GM12891 (cell line): ENCODE data around the gene CCM2.
"Not testable (repeated sequence)": the region's sequence is repeated elsewhere in the genome, so short reads cannot be mapped to it uniquely, and the experiment has no call there.

Source experiments
- DNase-seq: peaks from one replicate; pipeline ENCODE4 v3.0.0; 2011; ENCODE audit warnings: low spot score; ENCODE audit not compliant: insufficient read length
- FAIRE-seq: peaks from 2 replicates; lab custom pipeline; 2011; peaks lifted over from hg19 to GRCh38; lab: Jason Lieb, UNC
- PAX5 ChIP-seq: IDR thresholded peaks from 2 replicates; pipeline ENCODE4 v1.6.1; 2011; ENCODE audit warnings: low read length, moderate library complexity, mild to moderate bottlenecking; ENCODE audit not compliant: insufficient read depth, severe bottlenecking
- POLR2A ChIP-seq: IDR thresholded peaks from 2 replicates; pipeline ENCODE4 v1.6.1; 2011; ENCODE audit warnings: low read depth, low read length, control low read depth
- POLR2AphosphoS5 ChIP-seq: IDR thresholded peaks from 2 replicates; pipeline ENCODE4 v1.6.1; 2011; ENCODE audit warnings: low read depth, low read length, control low read depth
- POU2F2 ChIP-seq: IDR thresholded peaks from 2 replicates; pipeline ENCODE4 v1.6.1; 2011; ENCODE audit warnings: low read depth, mild to moderate bottlenecking, control low read depth, low read length, moderate library complexity
- SPI1 ChIP-seq: IDR thresholded peaks from 2 replicates; pipeline ENCODE4 v1.6.1; 2011; ENCODE audit warnings: low read depth, low read length, control low read depth
- TAF1 ChIP-seq: IDR thresholded peaks from 2 replicates; pipeline ENCODE4 v1.6.1; 2011; ENCODE audit warnings: low read depth, low read length, control low read depth

Gene CCM2

DNA sequence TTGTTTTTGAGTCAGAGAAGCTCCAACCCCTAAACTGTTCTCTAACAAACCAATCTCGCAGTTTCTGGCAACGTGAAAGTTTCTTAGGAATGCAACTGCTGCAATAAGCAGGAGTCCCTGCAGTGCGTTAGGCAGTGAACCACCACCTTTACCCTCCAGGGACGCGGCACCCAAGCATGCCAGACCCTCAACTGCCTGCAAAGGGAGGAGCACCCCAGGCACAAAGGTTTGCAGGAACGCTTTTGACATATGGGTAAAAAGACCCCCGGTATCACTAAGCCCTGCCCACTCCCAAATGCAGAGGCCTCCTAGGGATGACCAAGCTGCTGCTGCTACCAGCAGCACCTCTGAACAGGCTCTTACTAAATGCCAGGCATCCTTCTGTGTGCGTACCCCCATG lies 106.8 kb downstream of the CCM2 start:
- DNase-seq (no peak), FAIRE-seq (no peak)
- no peak for TF ChIP-seq POU2F2

DNA sequence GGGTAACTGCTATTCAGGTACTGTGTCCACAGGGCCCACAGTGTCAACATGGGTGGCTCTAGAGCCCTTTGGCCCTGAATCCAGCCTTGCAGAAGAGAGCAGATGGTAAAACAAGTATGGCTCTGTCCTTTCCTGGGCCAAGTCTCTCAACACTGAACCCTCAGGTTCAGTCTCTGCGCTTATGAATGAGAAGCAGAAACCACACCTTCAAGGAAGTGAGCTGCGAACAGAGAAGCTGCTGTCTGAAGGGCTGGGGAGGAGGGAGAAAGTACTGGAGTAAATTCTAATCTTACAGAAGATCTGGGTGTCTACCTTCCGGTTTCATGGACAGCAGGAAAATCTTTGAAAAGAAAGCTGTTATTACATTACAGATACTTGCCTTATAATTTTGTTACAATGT lies 107.4 kb downstream of the CCM2 start:
- DNase-seq (no peak), FAIRE-seq (no peak)

DNA sequence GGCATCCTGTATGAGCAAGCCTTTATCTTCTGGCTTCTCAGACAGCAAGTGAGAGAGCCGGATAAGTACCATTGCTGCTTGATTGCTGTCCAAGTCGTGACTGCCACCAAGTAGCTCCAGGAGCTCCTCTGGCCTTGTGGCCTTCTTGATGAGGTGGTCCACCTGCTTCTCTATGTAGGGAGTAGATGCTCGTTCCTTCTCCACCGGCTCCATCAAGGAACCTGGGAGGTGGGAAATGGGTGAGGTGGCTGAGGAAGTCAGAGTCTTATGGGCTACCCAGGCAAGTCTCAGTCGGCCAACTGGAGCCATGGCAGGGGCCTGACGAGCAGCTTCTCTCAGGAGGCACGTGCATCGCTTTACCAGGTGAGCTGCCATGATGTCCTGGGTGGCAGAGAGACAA lies 108.9 kb downstream of the CCM2 start:
- FAIRE-seq (no peak), DNase-seq (no peak)
- TF ChIP-seq PAX5 = no peak
- no peak for TF ChIP-seq POU2F2
- 0 out of 2 replicates have a peak, but pooled peaks have one; percentile 42 for TF ChIP-seq POLR2A
- peak; percentile 5; the same call in 1 of the 2 replicates for TF ChIP-seq POLR2AphosphoS5
- TF ChIP-seq SPI1 = no peak
- TF ChIP-seq TAF1 = no peak

More for the DNA sequence above, 107.4 kb downstream of the CCM2 start:
- TF ChIP-seq TAF1 = no peak
- TF ChIP-seq PAX5 = no peak
- TF ChIP-seq SPI1 = no peak

DNA sequence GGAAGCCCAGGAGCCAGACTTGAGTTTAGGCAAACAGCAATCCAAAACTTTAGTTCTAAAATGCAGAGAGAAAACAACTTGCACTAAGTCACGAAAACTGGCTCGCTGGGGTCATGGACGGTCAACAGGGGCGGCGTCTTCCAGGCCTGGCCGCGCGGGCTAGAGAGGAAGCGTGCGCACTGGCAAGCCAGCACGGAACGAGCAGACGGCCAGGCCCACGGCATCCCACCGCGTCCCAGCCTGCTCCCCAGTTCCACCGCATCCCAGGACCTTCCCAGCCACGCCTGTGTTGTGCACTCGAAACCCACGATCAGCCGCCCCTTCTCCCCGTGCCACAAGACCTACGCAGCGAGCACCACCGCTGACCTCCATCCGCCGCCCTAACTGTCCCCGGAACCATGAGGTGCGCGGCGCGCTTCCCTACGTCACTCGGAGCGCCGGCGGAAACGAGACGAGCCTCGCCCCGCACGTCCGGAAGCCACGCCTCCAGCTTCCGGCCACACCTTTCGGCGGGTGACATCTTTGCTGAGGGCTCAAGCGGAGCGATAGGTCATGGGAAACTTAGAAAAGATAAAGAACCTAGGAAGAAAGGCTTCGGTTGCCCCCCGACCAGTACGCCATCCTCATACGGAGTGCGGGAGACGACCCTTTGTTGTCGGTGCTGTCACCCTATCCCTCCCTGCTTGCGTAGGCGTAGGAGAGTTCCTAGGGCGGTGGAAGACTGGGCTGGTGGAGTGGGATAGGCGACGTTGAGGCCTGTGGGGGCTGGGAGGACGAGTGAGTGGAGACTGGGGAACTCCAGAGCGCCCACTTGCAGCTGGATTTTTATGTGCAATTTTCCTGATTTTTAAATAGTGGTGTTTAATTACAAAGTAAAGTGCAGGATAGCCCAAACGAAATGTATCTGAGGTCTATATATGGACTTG lies 111.6 kb downstream of the CCM2 start, which contains the start of gene TBRG4:
TSS of gene TBRG4 (minus strand) at position 400 of the 926 bp plus-strand sequence. CDS start 2,460 bp downstream, outside the sequence.
- TF ChIP-seq TAF1 = peak; percentile 97
- peak; percentile 92 for TF ChIP-seq POU2F2
- peak; percentile 97 for TF ChIP-seq POLR2A
- peak; percentile 97 for TF ChIP-seq POLR2AphosphoS5
- TF ChIP-seq PAX5 = no peak
- TF ChIP-seq SPI1 = 0 out of 2 replicates have a peak, but pooled peaks have one; percentile 7
- DNase-seq (peak; percentile 92), FAIRE-seq (peak; percentile 99)

DNA sequence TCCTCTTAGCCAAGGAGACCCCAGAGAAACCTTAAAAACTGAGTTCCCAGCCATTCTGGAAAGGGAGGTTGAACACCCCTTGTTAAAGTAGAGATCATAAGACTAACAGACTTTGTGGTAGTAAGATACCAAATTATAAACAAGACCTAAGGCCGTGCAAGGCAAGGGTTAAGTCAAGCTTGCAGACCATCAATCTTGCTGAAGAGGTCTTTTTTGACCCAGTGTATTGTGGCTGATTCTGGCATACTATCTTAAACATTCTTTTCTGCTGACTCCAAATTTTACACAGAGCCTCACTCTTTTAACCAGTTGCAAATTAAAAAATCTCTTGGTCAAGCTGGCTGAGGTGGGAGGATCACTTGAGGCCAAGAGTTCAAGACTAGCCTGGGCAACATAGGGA lies 112.6 kb downstream of the CCM2 start:
- no peak for TF ChIP-seq POLR2AphosphoS5
- no peak for TF ChIP-seq SPI1
- no peak for TF ChIP-seq POU2F2
- TF ChIP-seq TAF1 = no peak
- no peak for TF ChIP-seq PAX5
- TF ChIP-seq POLR2A = no peak
- no peak for DNase-seq
- FAIRE-seq = no peak

DNA sequence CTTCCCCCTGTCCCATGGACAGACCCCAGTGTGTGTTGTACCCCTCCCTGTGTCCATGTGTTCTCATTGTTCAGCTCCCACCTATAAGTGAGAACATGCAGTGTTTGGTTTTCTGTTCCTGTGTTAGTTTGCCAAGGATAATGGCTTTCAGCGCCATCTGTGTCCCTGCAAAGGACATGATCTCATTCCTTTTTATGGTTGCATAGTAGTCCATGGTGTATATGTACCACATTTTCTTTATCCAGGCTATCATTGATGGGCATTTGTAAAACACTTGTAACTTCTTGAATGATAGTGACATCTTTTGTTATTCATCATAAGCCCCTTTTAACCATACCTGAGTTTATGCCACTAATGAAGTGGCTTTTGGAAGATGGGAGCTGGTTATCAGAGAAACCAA lies 114.3 kb downstream of the CCM2 start:
- not testable (repeated sequence) for FAIRE-seq, DNase-seq

DNA sequence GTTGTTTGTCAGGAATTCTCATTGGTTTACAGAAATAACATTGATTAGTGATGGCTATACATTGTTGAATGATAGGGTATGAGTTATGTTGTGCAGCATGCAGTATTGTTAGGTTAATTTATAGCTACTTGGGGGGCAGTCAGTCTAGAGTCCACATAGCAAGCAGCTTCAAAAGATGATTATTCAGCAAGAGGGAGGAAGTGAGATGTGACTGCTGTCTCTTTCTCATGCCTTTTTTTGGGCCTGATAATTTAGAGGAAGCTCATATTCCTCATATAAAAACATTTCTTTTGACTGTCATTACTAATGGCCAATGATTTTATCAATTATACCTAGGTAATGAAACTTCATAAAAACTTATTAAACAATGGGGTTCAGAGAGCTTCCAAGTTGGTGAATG lies 114.9 kb downstream of the CCM2 start:
- DNase-seq = no peak
- no peak for FAIRE-seq
- TF ChIP-seq POU2F2 = no peak
- peak; percentile 30; the same call in 1 of the 2 replicates for TF ChIP-seq SPI1

DNA sequence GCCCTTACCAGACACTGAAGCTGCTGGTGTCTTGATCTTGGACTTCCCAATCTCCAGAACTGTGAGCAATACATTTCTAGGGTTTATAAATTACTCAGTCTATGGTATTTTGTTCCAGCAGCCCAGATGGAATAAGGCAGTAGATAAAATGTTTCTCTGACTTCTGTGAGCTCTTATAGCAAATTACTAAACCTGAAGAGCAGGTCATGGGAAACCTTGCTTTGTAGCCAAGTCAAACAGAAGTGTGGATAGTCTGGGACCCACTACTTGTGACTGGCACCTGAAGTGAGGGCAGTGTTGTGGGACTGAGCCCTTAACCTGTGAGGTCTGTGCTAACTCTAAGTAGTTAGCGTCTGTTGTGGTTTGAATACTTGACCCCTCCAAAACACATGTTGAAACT lies 116.0 kb downstream of the CCM2 start:
- DNase-seq (no peak), FAIRE-seq (no peak)
- no peak for TF ChIP-seq PAX5
- TF ChIP-seq POU2F2 = no peak
- no peak for TF ChIP-seq POLR2AphosphoS5
- no peak for TF ChIP-seq SPI1

DNA sequence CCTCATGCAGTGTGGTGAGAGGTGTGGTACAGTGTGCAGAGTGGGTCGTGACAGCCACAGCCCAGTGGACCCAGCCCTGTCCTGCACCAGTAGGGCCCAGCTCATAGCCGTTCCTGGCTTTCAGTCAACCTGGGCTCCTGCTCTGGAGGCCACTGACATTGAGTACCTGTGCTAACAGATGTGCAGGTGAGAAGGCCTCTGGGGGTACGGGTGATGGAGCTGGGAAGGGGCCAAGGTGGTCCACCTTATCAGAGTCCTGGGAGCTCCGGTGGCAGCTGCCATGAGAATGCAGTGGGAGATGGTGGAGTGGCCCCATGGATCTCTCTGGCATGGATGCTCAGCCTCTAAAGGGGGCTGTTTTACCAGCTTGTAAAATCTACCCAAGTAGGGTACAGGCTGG lies 117.6 kb downstream of the CCM2 start:
- FAIRE-seq (no peak), DNase-seq (no peak)
- TF ChIP-seq PAX5 (no peak), TAF1 (no peak), POLR2AphosphoS5 (no peak), POLR2A (no peak), SPI1 (no peak), POU2F2 (no peak)

DNA sequence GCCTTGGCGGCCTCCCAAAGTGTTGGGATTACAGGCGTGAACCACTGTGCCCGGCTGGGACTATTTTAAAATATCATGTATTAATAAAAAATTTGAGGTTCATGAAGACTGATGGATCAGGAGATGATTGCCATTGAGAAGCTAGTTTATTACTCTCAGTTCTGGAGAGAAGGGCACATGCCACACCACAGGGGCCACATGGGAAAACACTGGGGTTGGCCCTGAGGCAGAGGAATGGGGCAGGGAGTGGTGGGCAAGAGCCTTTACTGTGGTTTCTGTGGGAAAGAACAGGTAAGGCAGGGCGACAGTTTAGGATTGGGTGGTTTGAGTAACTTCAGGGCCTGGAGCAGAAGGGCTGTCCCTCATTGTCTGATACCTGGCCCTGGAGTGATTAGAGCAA lies 118.3 kb downstream of the CCM2 start:
- no peak for TF ChIP-seq PAX5
- no peak for TF ChIP-seq TAF1
- no peak for TF ChIP-seq POLR2AphosphoS5
- TF ChIP-seq POU2F2 = no peak
- no peak for TF ChIP-seq POLR2A
- no peak for TF ChIP-seq SPI1
- FAIRE-seq (no peak), DNase-seq (no peak)
